GM12878 (cell line): ENCODE data around the gene NCOA6. TPM values are rescaled to one million over a fixed set of nuclear protein-coding genes. Genes with fewer than 3 reads are reported as not detected.

ENCODE experiments used
- CHD2 ChIP-seq: IDR thresholded peaks from 2 replicates; pipeline ENCODE4 v1.6.1; 2011; ENCODE audit warnings: low read depth, low read length, improper control_type of control experiment, borderline replicate concordance
- NFIC ChIP-seq: IDR thresholded peaks from 2 replicates; pipeline ENCODE4 v1.6.1; 2012; ENCODE audit warnings: low read depth, mild to moderate bottlenecking, inconsistent platforms, low read length, moderate library complexity
- POU2F2 ChIP-seq: IDR thresholded peaks from 3 replicates; pipeline ENCODE4 v1.6.1; 2011; ENCODE audit warnings: low read depth, mild to moderate bottlenecking, low read length, borderline replicate concordance
- RAD51 ChIP-seq: fragments of 450-650 bp; IDR thresholded peaks from 2 replicates; pipeline ENCODE4 v1.6.1; 2016; ENCODE audit warnings: moderate library complexity, mild to moderate bottlenecking, inconsistent platforms
- RELB ChIP-seq: fragments of 450-650 bp; IDR thresholded peaks from 2 replicates; pipeline ENCODE4 v1.6.1; 2017; ENCODE audit warnings: low read depth, mild to moderate bottlenecking, moderate library complexity
- SMC3 ChIP-seq: IDR thresholded peaks from 2 replicates; pipeline ENCODE4 v1.6.1; 2011; ENCODE audit warnings: low read length, improper control_type of control experiment, borderline replicate concordance
- SPI1 ChIP-seq: IDR thresholded peaks from 2 replicates; pipeline ENCODE4 v1.6.1; 2011; ENCODE audit warnings: low read depth, mild to moderate bottlenecking, low read length, moderate library complexity, borderline replicate concordance; ENCODE audit not compliant: insufficient read depth
- SREBF1 ChIP-seq: IDR thresholded peaks from 2 replicates; pipeline ENCODE4 v1.6.1; 2012; ENCODE audit warnings: mild to moderate bottlenecking, low read length
- YBX1 ChIP-seq: fragments of 450-650 bp; IDR thresholded peaks from 2 replicates; pipeline ENCODE4 v1.6.1; 2016; ENCODE audit warnings: antibody characterized with exemption
- ZNF384 ChIP-seq: IDR thresholded peaks from 2 replicates; pipeline ENCODE4 v1.6.1; 2012; ENCODE audit warnings: low read depth, mild to moderate bottlenecking, low read length, improper control_type of control experiment, borderline replicate concordance
- ZNF687 ChIP-seq: fragments of 450-650 bp; IDR thresholded peaks from 2 replicates; pipeline ENCODE4 v1.6.1; 2017; ENCODE audit warnings: mild to moderate bottlenecking, moderate library complexity
- ZZZ3 ChIP-seq: IDR thresholded peaks from 2 replicates; pipeline ENCODE4 v1.6.1; 2011; ENCODE audit warnings: low read depth; ENCODE audit not compliant: control insufficient read depth, insufficient read length
- polyA plus RNA-seq, 11 experiments: library from polyadenylated mRNA; depleted of rRNA in 4 of 11; unstranded in 6 of 11; stranded (reverse) in 5 of 11; fragments of >200 nt; fragmentation: Nextera tagmentation in 4 of 11; fragmentation: Illumina TruSeq in 1 of 11; extraction: Ambion mirVana in 4 of 11; extraction: Trizol in 1 of 11; gene quantifications; 1 replicate in 1 of 11; 2 replicates in 10 of 11; pipeline versions ENCODE4 v1.2.1 to v1.2.3, GENCODE V29; 2011 to 2016; ENCODE audit warnings: inconsistent platforms in 2 of 11, missing spikeins in 2 of 11, low read depth in 1 of 11
- total RNA-seq, 4 experiments: library from RNA; depleted of rRNA in 3 of 4; stranded (reverse); fragments of >200 nt in 3 of 4; fragmentation: Illumina TruSeq in 1 of 4; extraction: Trizol in 1 of 4; gene quantifications; 2 replicates each; pipeline versions ENCODE4 v1.2.1 to v1.2.3, GENCODE V29; 2013 to 2021
- TF ChIP-seq, protein P1 (sequence below): fragments of 150-350 bp; IDR thresholded peaks from 2 replicates; pipeline ENCODE4 v1.6.1; 2016; ENCODE audit warnings: low read depth, low read length
- TF ChIP-seq, protein P2 (sequence below): fragments of 450-650 bp; IDR thresholded peaks from 2 replicates; pipeline ENCODE4 v1.6.1; 2016; ENCODE audit warnings: mild to moderate bottlenecking

Gene NCOA6
- total and polyA plus RNA-seq, 10 of the 15 experiments (the other 5 are each of a cell fraction or from before 2014, with no cell fraction given) = 6.1 to 20.6 (median 12.6) TPM

DNA sequence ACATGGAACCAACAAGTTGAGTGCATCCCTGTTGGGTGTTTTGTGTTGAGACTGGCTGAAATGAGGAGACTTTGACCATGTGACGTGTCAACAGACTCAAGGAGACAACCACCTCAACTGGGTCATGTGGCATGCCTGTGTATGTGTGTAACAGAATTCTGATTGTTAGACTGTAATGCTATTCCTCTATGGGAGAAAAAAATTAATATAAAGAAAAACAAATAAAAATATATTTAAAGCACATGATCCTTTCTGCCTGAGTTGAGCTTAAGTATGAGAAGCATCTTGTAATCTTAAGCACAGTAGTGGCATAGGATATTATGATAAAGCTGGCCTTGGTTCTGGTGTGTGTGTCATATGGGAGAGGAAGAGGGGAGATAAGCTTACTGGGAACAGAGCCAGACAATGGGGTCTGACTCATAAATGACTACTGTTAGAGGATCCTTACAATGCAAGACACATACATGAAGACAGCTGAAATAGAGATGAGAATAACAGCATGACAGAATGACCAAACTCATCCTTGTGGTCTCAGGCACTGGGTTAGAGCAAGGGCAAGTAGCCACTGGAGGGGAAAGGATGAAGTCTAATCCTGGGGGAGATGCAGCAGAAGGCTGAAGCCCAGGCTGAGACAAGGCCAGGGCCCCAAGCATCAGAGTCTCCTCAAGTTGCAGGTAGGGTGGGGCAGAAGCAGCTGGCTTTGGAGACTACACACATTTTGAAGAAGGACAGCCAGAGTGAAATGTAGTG is 112.1 kb downstream of the NCOA6 start (continued):
- TF ChIP-seq SPI1 (peak; percentile 22; the same call in 1 of the 2 replicates), ZNF384 (no peak), POU2F2 (no peak), YBX1 (no peak), NFIC (peak; percentile 72; the same call in 1 of the 2 replicates), RELB (no peak), ZZZ3 (no peak), SMC3 (no peak), ZNF687 (peak; percentile 48), SREBF1 (no peak), RAD51 (peak; percentile 84), CHD2 (no peak)
- TF ChIP-seq, protein P1, sequence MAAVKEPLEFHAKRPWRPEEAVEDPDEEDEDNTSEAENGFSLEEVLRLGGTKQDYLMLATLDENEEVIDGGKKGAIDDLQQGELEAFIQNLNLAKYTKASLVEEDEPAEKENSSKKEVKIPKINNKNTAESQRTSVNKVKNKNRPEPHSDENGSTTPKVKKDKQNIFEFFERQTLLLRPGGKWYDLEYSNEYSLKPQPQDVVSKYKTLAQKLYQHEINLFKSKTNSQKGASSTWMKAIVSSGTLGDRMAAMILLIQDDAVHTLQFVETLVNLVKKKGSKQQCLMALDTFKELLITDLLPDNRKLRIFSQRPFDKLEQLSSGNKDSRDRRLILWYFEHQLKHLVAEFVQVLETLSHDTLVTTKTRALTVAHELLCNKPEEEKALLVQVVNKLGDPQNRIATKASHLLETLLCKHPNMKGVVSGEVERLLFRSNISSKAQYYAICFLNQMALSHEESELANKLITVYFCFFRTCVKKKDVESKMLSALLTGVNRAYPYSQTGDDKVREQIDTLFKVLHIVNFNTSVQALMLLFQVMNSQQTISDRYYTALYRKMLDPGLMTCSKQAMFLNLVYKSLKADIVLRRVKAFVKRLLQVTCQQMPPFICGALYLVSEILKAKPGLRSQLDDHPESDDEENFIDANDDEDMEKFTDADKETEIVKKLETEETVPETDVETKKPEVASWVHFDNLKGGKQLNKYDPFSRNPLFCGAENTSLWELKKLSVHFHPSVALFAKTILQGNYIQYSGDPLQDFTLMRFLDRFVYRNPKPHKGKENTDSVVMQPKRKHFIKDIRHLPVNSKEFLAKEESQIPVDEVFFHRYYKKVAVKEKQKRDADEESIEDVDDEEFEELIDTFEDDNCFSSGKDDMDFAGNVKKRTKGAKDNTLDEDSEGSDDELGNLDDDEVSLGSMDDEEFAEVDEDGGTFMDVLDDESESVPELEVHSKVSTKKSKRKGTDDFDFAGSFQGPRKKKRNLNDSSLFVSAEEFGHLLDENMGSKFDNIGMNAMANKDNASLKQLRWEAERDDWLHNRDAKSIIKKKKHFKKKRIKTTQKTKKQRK = no peak
- TF ChIP-seq, protein P2, sequence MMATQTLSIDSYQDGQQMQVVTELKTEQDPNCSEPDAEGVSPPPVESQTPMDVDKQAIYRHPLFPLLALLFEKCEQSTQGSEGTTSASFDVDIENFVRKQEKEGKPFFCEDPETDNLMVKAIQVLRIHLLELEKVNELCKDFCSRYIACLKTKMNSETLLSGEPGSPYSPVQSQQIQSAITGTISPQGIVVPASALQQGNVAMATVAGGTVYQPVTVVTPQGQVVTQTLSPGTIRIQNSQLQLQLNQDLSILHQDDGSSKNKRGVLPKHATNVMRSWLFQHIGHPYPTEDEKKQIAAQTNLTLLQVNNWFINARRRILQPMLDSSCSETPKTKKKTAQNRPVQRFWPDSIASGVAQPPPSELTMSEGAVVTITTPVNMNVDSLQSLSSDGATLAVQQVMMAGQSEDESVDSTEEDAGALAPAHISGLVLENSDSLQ = no peak
